ENCODE data around the gene MTHFS. TPM values are rescaled to one million over a fixed set of nuclear protein-coding genes. Genes with fewer than 3 reads are reported as not detected.

Gene MTHFS
- total RNA-seq, 2 experiments from 2014 or later = 37.0 to 41.3 TPM

- Mint-ChIP-seq H3K27me3 (ENCODE audit: low read depth) (no peaks in the 10 kb centered on the region), H3K36me3 (ENCODE audit: low read depth) (peaks cover 26% of the 10 kb centered on the region), H3K27ac (no peak overlapping the region), H3K9me3 (ENCODE audit: insufficient read depth) (no peaks in the 10 kb centered on the region), H3K4me1 (ENCODE audit: low read depth) (peaks cover 17% of the 10 kb centered on the region), H3K4me3 (no peak overlapping the region)
- CTCF ChIA-PET = interaction anchor here (1.3 to 2.3 kb wide), 2 partner anchors 16 to 19 kb away, joined by 6 to 7 read pairs; no protein-coding TSS in a partner anchor
- DNase-seq = no peak
- POLR2A ChIA-PET = no interaction called here
- no peak for ATAC-seq
These were observed 62.3 kb downstream of the MTHFS start for GRCh38 chr15:79834495-79834894.

GRCh38 chr15:79832367-79833120, 64.3 kb downstream of the MTHFS start:
- no peaks in the 10 kb centered on the region for H3K27me3 Mint-ChIP-seq (ENCODE audit: low read depth)
- peak overlapping the region; percentile 55 for H3K27ac Mint-ChIP-seq

GRCh38 chr15:79831604-79832003, 65.2 kb downstream of the MTHFS start:
- no peak overlapping the region for H3K27ac Mint-ChIP-seq
- CTCF ChIA-PET = interaction anchor here (2.1 kb wide), 1 partner anchor 19 kb away, joined by 10 read pairs; no protein-coding TSS in a partner anchor

More at GRCh38 chr15:79832367-79833120, 64.3 kb downstream of the MTHFS start:
- ATAC-seq (no peak), DNase-seq (no peak)
- POLR2A ChIA-PET = no interaction called here
- Mint-ChIP-seq H3K36me3 (ENCODE audit: low read depth) (peaks cover 14% of the 10 kb centered on the region), H3K4me1 (ENCODE audit: low read depth) (peaks cover 17% of the 10 kb centered on the region), H3K4me3 (no peak overlapping the region), H3K9me3 (ENCODE audit: insufficient read depth) (no peaks in the 10 kb centered on the region)
- CTCF ChIA-PET = interaction anchor here (2.1 to 2.3 kb wide), 2 partner anchors 18 to 21 kb away, joined by 7 to 10 read pairs; no protein-coding TSS in a partner anchor

GRCh38 chr15:79829950-79830349, 66.9 kb downstream of the MTHFS start:
- ATAC-seq = no peak

More at GRCh38 chr15:79831604-79832003, 65.2 kb downstream of the MTHFS start:
- ATAC-seq (no peak), DNase-seq (no peak)
- peaks cover 17% of the 10 kb centered on the region for H3K4me1 Mint-ChIP-seq (ENCODE audit: low read depth)
- no peaks in the 10 kb centered on the region for H3K9me3 Mint-ChIP-seq (ENCODE audit: insufficient read depth)
- peaks cover 12% of the 10 kb centered on the region for H3K36me3 Mint-ChIP-seq (ENCODE audit: low read depth)
- H3K4me3 Mint-ChIP-seq = no peak overlapping the region
- POLR2A ChIA-PET = no interaction called here
- no peaks in the 10 kb centered on the region for H3K27me3 Mint-ChIP-seq (ENCODE audit: low read depth)

GRCh38 chr15:79828447-79828846, 68.4 kb downstream of the MTHFS start:
- ChIA-PET CTCF (no interaction called here), POLR2A (no interaction called here)
- H3K27me3 Mint-ChIP-seq (ENCODE audit: low read depth) = no peaks in the 10 kb centered on the region
- no peak overlapping the region for H3K4me3 Mint-ChIP-seq
- no peaks in the 10 kb centered on the region for H3K9me3 Mint-ChIP-seq (ENCODE audit: insufficient read depth)
- ATAC-seq = no peak
- H3K36me3 Mint-ChIP-seq (ENCODE audit: low read depth) = peaks cover 8% of the 10 kb centered on the region
- DNase-seq = no peak
- H3K27ac Mint-ChIP-seq = no peak overlapping the region
- peaks cover 17% of the 10 kb centered on the region for H3K4me1 Mint-ChIP-seq (ENCODE audit: low read depth)

More at GRCh38 chr15:79829950-79830349, 66.9 kb downstream of the MTHFS start:
- ChIA-PET CTCF (interaction anchor here (1.7 kb wide), 1 partner anchor 20 kb away, joined by 3 read pairs; no protein-coding TSS in a partner anchor), POLR2A (no interaction called here)
- Mint-ChIP-seq H3K4me3 (no peak overlapping the region), H3K27ac (no peak overlapping the region), H3K9me3 (ENCODE audit: insufficient read depth) (no peaks in the 10 kb centered on the region), H3K4me1 (ENCODE audit: low read depth) (peaks cover 17% of the 10 kb centered on the region), H3K36me3 (ENCODE audit: low read depth) (peaks cover 10% of the 10 kb centered on the region), H3K27me3 (ENCODE audit: low read depth) (no peaks in the 10 kb centered on the region)
- no peak for DNase-seq

- ChIA-PET POLR2A (no interaction called here), CTCF (no interaction called here)
- Mint-ChIP-seq H3K4me1 (ENCODE audit: low read depth) (peaks cover under 1% of the 10 kb centered on the region), H3K4me3 (no peak overlapping the region), H3K36me3 (ENCODE audit: low read depth) (peaks cover 4% of the 10 kb centered on the region), H3K27me3 (ENCODE audit: low read depth) (no peaks in the 10 kb centered on the region), H3K27ac (no peak overlapping the region), H3K9me3 (ENCODE audit: insufficient read depth) (no peaks in the 10 kb centered on the region)
- no peak for DNase-seq
- no peak for ATAC-seq
These were observed 70.0 kb downstream of the MTHFS start for GRCh38 chr15:79826800-79827199.

GRCh38 chr15:79824136-79824701, 72.6 kb downstream of the MTHFS start:
- no peak for ATAC-seq
- CTCF ChIA-PET = interaction anchor here (0.7 kb wide), 1 partner anchor 218 kb away, joined by 3 read pairs; no protein-coding TSS in a partner anchor
- Mint-ChIP-seq H3K27me3 (ENCODE audit: low read depth) (no peaks in the 10 kb centered on the region), H3K9me3 (ENCODE audit: insufficient read depth) (no peaks in the 10 kb centered on the region), H3K4me1 (ENCODE audit: low read depth) (no peaks in the 10 kb centered on the region), H3K27ac (no peak overlapping the region), H3K4me3 (no peak overlapping the region), H3K36me3 (ENCODE audit: low read depth) (peaks cover 2% of the 10 kb centered on the region)
- POLR2A ChIA-PET = no interaction called here
- no peak for DNase-seq

GRCh38 chr15:79820820-79821219, 76.0 kb downstream of the MTHFS start:
- ChIA-PET CTCF (no interaction called here), POLR2A (no interaction called here)
- peaks cover under 1% of the 10 kb centered on the region for H3K36me3 Mint-ChIP-seq (ENCODE audit: low read depth)
- H3K4me3 Mint-ChIP-seq = no peak overlapping the region
- DNase-seq = no peak
- no peaks in the 10 kb centered on the region for H3K27me3 Mint-ChIP-seq (ENCODE audit: low read depth)
- H3K9me3 Mint-ChIP-seq (ENCODE audit: insufficient read depth) = no peaks in the 10 kb centered on the region
- H3K27ac Mint-ChIP-seq = no peak overlapping the region
- ATAC-seq = no peak
- no peaks in the 10 kb centered on the region for H3K4me1 Mint-ChIP-seq (ENCODE audit: low read depth)

- no peaks in the 10 kb centered on the region for H3K4me1 Mint-ChIP-seq (ENCODE audit: low read depth)
- ChIA-PET POLR2A (no interaction called here), CTCF (no interaction called here)
- no peak overlapping the region for H3K4me3 Mint-ChIP-seq
- ATAC-seq (no peak), DNase-seq (no peak)
- H3K9me3 Mint-ChIP-seq (ENCODE audit: insufficient read depth) = no peaks in the 10 kb centered on the region
- H3K36me3 Mint-ChIP-seq (ENCODE audit: low read depth) = no peaks in the 10 kb centered on the region
- H3K27me3 Mint-ChIP-seq (ENCODE audit: low read depth) = no peaks in the 10 kb centered on the region
- H3K27ac Mint-ChIP-seq = no peak overlapping the region
These were observed 76.6 kb downstream of the MTHFS start for GRCh38 chr15:79820176-79820575.

GRCh38 chr15:79816571-79816970, 80.2 kb downstream of the MTHFS start:
- no peaks in the 10 kb centered on the region for H3K36me3 Mint-ChIP-seq (ENCODE audit: low read depth)
- no peak overlapping the region for H3K4me3 Mint-ChIP-seq
- ATAC-seq (no peak), DNase-seq (no peak)
- POLR2A ChIA-PET = no interaction called here
- H3K9me3 Mint-ChIP-seq (ENCODE audit: insufficient read depth) = no peaks in the 10 kb centered on the region
- no peaks in the 10 kb centered on the region for H3K4me1 Mint-ChIP-seq (ENCODE audit: low read depth)
- no peak overlapping the region for H3K27ac Mint-ChIP-seq
- CTCF ChIA-PET = no interaction called here
- no peaks in the 10 kb centered on the region for H3K27me3 Mint-ChIP-seq (ENCODE audit: low read depth)

GRCh38 chr15:79815468-79815867, 81.3 kb downstream of the MTHFS start:
- Mint-ChIP-seq H3K4me1 (ENCODE audit: low read depth) (no peaks in the 10 kb centered on the region), H3K9me3 (ENCODE audit: insufficient read depth) (no peaks in the 10 kb centered on the region), H3K4me3 (no peak overlapping the region), H3K27ac (no peak overlapping the region), H3K36me3 (ENCODE audit: low read depth) (no peaks in the 10 kb centered on the region), H3K27me3 (ENCODE audit: low read depth) (no peaks in the 10 kb centered on the region)
- ATAC-seq = no peak
- CTCF ChIA-PET = no interaction called here
- POLR2A ChIA-PET = no interaction called here
- no peak for DNase-seq

GRCh38 chr15:79812541-79812940, 84.3 kb downstream of the MTHFS start:
- Mint-ChIP-seq H3K27ac (no peak overlapping the region), H3K4me3 (no peak overlapping the region), H3K4me1 (ENCODE audit: low read depth) (no peaks in the 10 kb centered on the region), H3K9me3 (ENCODE audit: insufficient read depth) (peaks cover 5% of the 10 kb centered on the region), H3K36me3 (ENCODE audit: low read depth) (no peaks in the 10 kb centered on the region), H3K27me3 (ENCODE audit: low read depth) (no peaks in the 10 kb centered on the region)
- POLR2A ChIA-PET = no interaction called here
- CTCF ChIA-PET = no interaction called here
- no peak for DNase-seq
- no peak for ATAC-seq
